Prostate gland (tissue), 2 donors: ENCODE data around the gene POP7.

ENCODE experiments used
- CTCF ChIP-seq, 4 experiments: fragments of 200-600 bp in 2 of 4; fragments of 450-650 bp in 2 of 4; sonication (generic) in 2 of 4; IDR thresholded peaks; 1 replicate in 3 of 4; 2 replicates in 1 of 4; pipeline ENCODE4 v1.5.1; 2016 to 2019; ENCODE audit warnings: antibody characterized with exemption in 4 of 4, mild to moderate bottlenecking in 2 of 4, moderate library complexity in 2 of 4
- POLR2AphosphoS5 ChIP-seq: sonication (generic); formaldehyde crosslinking; IDR thresholded peaks from one replicate; pipeline ENCODE4 v1.6.1; 2017; ENCODE audit warnings: antibody characterized with exemption

- TF ChIP-seq CTCF (IDR thresholded peaks at IDR 0.05) (no peak), POLR2AphosphoS5 (no peak)
Observed at GRCh38 chr7:100674411-100675104, 31.4 kb upstream of the POP7 start.
